ENCODE results near the gene SND1. TPM values are rescaled to one million over a fixed set of nuclear protein-coding genes. Genes with fewer than 3 reads are reported as not detected.

The SND1 gene
- total and polyA plus RNA-seq, 10 of the 15 experiments (the other 5 are each of a cell fraction or from before 2014, with no cell fraction given), result 52.4 to 270 (median 146) TPM

DNA sequence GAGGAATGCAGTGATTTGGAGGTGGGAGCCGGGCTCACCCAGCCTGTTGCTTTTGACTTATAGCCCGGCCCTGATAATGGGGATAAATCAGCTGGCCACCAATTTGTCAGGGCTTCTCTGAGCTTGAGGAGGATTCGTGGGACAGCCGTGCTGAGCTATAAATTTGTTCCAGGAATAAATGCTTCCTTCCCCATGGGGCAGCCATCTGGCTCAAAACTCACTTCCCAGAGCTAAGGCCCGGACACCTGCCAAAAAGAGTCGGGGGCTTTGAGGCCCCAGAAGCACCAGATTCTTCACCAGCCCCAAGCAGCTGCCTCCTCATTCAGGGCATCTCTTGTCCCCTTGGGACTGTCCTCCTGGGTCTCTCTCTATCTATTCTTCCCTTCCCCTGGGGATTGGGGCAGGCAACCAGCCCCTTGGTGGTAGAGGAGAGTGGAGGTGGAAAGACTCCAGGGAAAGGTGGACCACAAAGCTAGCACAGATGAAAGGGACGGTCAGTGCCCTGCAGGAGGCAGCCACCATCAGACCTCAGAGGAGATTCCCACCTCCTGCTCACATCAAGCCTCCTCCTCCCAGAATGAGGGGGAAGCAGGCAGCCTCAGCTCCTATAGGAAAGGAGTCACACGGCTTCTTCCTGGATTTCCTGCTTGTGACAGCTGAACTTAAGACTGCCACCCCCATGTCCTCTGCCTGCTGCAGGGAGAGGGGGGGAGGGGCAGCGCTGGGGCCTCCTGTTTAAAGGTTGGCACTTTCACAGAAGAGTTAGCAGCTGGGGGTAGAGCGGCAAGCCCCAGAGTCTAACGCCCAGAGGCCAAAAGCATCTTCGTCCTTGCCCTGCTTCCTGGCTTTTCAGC, 423.5 kb downstream of the SND1 start:
- BruUV-seq (replicated peaks), result no TSS peak
- H3K27me3 ChIP-seq (replicated peaks in 1 of 2; ENCODE audit: control insufficient read depth in 2 of 2, insufficient read depth in 2 of 2, low read length in 1 of 2), result no peaks in the 10 kb centered on the region
- peaks cover 26 to 42% of the 10 kb centered on the region in 2 experiments for H3K36me3 ChIP-seq (ENCODE audit: control insufficient read depth in 2 of 2, insufficient read depth in 2 of 2, low read length in 1 of 2)
- RAD21 ChIA-PET (ENCODE audit: unreplicated experiment), result no interaction called here
- H3K4me1 ChIP-seq (ENCODE audit: control insufficient read depth, insufficient read depth, low read length), result no peaks in the 10 kb centered on the region
- DNase-seq (ENCODE audit: low read depth, low spot score) (no peak), ATAC-seq (no peak), FAIRE-seq (no peak)
- intact Hi-C loops (cut with micrococcal nuclease; ENCODE audit: unreplicated experiment) (no loop called here), in situ Hi-C loops (cut with MboI) (no loop called here)
- H3K79me2 ChIP-seq (ENCODE audit: control insufficient read depth, insufficient read depth, low read length), result no peaks in the 10 kb centered on the region
- H3K4me2 ChIP-seq (ENCODE audit: control insufficient read depth, insufficient read depth), result no peak overlapping the region
- H3K9ac ChIP-seq (ENCODE audit: control insufficient read depth, insufficient read depth, low read length), result no peak overlapping the region
- SMC1A ChIA-PET (ENCODE audit: uncharacterized antibody, unreplicated experiment), result no interaction called here
- 98% methylated on average over 12 of the region's 12 CpGs for WGBS (ENCODE audit: insufficient coverage, insufficient replicate concordance, low lambda C conversion rate, missing lambda C conversion rate)
- no peak overlapping the region for H3K4me3 ChIP-seq
- TF ChIP-seq, protein P1, sequence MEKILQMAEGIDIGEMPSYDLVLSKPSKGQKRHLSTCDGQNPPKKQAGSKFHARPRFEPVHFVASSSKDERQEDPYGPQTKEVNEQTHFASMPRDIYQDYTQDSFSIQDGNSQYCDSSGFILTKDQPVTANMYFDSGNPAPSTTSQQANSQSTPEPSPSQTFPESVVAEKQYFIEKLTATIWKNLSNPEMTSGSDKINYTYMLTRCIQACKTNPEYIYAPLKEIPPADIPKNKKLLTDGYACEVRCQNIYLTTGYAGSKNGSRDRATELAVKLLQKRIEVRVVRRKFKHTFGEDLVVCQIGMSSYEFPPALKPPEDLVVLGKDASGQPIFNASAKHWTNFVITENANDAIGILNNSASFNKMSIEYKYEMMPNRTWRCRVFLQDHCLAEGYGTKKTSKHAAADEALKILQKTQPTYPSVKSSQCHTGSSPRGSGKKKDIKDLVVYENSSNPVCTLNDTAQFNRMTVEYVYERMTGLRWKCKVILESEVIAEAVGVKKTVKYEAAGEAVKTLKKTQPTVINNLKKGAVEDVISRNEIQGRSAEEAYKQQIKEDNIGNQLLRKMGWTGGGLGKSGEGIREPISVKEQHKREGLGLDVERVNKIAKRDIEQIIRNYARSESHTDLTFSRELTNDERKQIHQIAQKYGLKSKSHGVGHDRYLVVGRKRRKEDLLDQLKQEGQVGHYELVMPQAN (conservative IDR thresholded peaks at IDR 0.05), result no peak
- no peak for TF ChIP-seq RUNX3 (IDR thresholded peaks at IDR 0.05; ENCODE audit: low read length)
- TF ChIP-seq BRCA1 (IDR thresholded peaks at IDR 0.05; ENCODE audit: low read depth, low read length), result no peak
- TF ChIP-seq RB1 (IDR thresholded peaks at IDR 0.05; ENCODE audit: borderline replicate concordance), result no peak
- no peak for TF ChIP-seq CBX3 (IDR thresholded peaks at IDR 0.05; ENCODE audit: borderline replicate concordance, low read depth)
- TF ChIP-seq, protein P2, sequence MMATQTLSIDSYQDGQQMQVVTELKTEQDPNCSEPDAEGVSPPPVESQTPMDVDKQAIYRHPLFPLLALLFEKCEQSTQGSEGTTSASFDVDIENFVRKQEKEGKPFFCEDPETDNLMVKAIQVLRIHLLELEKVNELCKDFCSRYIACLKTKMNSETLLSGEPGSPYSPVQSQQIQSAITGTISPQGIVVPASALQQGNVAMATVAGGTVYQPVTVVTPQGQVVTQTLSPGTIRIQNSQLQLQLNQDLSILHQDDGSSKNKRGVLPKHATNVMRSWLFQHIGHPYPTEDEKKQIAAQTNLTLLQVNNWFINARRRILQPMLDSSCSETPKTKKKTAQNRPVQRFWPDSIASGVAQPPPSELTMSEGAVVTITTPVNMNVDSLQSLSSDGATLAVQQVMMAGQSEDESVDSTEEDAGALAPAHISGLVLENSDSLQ (IDR thresholded peaks at IDR 0.05), result no peak
- TF ChIP-seq TAF1 (IDR thresholded peaks at IDR 0.05; ENCODE audit: borderline replicate concordance, low read depth, low read length), result no peak
- no peak for TF ChIP-seq MYC (IDR thresholded peaks at IDR 0.05; ENCODE audit: insufficient read depth, insufficient read length, insufficient replicate concordance, low read length, severe bottlenecking)
- POLR2A ChIA-PET, result no interaction called here
- no peak overlapping the region for H2AFZ ChIP-seq (ENCODE audit: control insufficient read depth, low read depth, low read length)
- no peak overlapping the region for H3K27ac ChIP-seq (ENCODE audit: control insufficient read depth, insufficient read depth)
- CTCF ChIA-PET, result no interaction called here
- peaks cover 2% of the 10 kb centered on the region for H4K20me1 ChIP-seq (ENCODE audit: control insufficient read depth, insufficient read depth)
- no peaks in the 10 kb centered on the region for H3K9me3 ChIP-seq (replicated peaks; ENCODE audit: control insufficient read depth, insufficient read depth, low read length)

Measured in GM12878 (cell line).